Measurements from ENCODE around the gene LRRC15.

DNA sequence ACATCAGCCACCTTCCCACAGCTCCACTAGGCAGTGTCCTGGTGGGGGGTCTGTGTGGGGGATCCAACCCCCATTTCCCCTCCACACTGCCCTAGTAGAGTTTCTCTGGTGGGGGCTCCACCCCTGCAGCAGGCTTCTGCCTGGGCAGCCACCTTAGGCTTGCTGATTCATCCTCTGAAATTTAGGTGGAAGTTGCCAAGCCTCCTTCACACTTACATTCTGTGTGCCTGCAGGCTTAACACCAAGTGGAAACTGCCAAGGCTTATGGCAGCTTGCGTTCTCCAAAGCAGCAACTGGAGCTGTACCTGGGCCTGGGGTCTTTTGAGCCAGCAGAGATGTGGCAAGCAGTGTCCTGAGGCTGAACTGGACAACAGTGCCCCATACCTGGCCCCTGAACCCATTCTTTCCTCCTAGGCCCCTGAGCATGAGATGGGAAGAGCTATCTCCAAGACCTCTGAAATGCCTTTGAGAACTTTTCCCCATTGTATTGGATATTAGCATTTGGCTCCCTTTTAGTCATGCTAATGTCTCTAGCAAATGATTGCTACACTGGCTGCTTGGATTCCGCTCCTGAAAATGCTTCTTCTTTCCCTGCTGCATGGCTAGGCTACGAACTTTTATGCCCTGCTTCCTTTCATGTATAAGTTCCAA is 50.9 kb downstream of the LRRC15 start:
- TF ChIP-seq POLR2A (IDR thresholded peaks at IDR 0.05; ENCODE audit: low read depth) (no peak), EP300 (IDR thresholded peaks at IDR 0.05) (no peak)
- TF ChIP-seq, protein P1, sequence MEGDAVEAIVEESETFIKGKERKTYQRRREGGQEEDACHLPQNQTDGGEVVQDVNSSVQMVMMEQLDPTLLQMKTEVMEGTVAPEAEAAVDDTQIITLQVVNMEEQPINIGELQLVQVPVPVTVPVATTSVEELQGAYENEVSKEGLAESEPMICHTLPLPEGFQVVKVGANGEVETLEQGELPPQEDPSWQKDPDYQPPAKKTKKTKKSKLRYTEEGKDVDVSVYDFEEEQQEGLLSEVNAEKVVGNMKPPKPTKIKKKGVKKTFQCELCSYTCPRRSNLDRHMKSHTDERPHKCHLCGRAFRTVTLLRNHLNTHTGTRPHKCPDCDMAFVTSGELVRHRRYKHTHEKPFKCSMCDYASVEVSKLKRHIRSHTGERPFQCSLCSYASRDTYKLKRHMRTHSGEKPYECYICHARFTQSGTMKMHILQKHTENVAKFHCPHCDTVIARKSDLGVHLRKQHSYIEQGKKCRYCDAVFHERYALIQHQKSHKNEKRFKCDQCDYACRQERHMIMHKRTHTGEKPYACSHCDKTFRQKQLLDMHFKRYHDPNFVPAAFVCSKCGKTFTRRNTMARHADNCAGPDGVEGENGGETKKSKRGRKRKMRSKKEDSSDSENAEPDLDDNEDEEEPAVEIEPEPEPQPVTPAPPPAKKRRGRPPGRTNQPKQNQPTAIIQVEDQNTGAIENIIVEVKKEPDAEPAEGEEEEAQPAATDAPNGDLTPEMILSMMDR (IDR thresholded peaks at IDR 0.05): no peak
